Activated naive CD8-positive, alpha-beta T cell treated with anti-CD3 and anti-CD28 coated beads, Interleukin-2, amount 10 ng/mL, durations not matched to agents 7 days and 5 days (primary cell): Measurements from ENCODE around the gene FAM98A. TPM values are rescaled to one million over a fixed set of nuclear protein-coding genes. Genes with fewer than 3 reads are reported as not detected.

Source experiments
- ATAC-seq: fragments of 150-1000 bp; cut with Tn5 transposase; one replicate; pipeline ENCODE4 v1.10.0; 2021; ENCODE audit warnings: low read depth, moderate library complexity
- POLR2A ChIA-PET: fragments of 350-600 bp; sonication (Branson Sonifier 250); formaldehyde crosslinking; loops from one replicate; lab custom pipeline; 2021; ENCODE audit warnings: antibody characterized with exemption; lab: Charles Lee
- DNase-seq: peaks from one replicate; pipeline ENCODE4 v3.0.0; 2021
- H3K27ac Mint-ChIP-seq: one replicate; pipeline ENCODE4 v1.8.0; 2022; ENCODE audit warnings: mild to moderate bottlenecking, mixed read lengths
- H3K27me3 Mint-ChIP-seq: one replicate; pipeline ENCODE4 v1.8.0; 2022; ENCODE audit warnings: mild to moderate bottlenecking, moderate library complexity, mixed read lengths
- H3K36me3 Mint-ChIP-seq: one replicate; pipeline ENCODE4 v1.8.0; 2021; ENCODE audit warnings: mild to moderate bottlenecking, mixed read lengths
- H3K4me1 Mint-ChIP-seq: one replicate; pipeline ENCODE4 v1.8.0; 2021; ENCODE audit warnings: mixed read lengths
- H3K4me3 Mint-ChIP-seq: one replicate; pipeline ENCODE4 v1.8.0; 2022; ENCODE audit warnings: mild to moderate bottlenecking, moderate library complexity, mixed read lengths
- H3K9me3 Mint-ChIP-seq: one replicate; pipeline ENCODE4 v1.8.0; 2021; ENCODE audit warnings: mixed read lengths
- total RNA-seq, 2 experiments: library from RNA; stranded (reverse); gene quantifications; one replicate each; pipeline ENCODE4 v1.2.3, GENCODE V29; 2021

Gene FAM98A
- total RNA-seq, 2 experiments from 2014 or later: 32.4 to 33.0 TPM

GRCh38 chr2:33583194-33583938 is 15.7 kb downstream of the FAM98A start:
- Mint-ChIP-seq H3K27ac (no peak overlapping the region), H3K4me1 (peaks cover 13% of the 10 kb centered on the region), H3K4me3 (no peak overlapping the region), H3K36me3 (peaks cover 18% of the 10 kb centered on the region), H3K9me3 (no peaks in the 10 kb centered on the region), H3K27me3 (no peaks in the 10 kb centered on the region)
- no peak for DNase-seq
- ATAC-seq: no peak
- POLR2A ChIA-PET: interaction anchor here (1.5 to 3.1 kb wide), 2 partner anchors 16 to 107 kb away, joined by 6 to 19 read pairs; partner anchors contain the start of genes FAM98A and RASGRP3

- Mint-ChIP-seq H3K4me1 (peaks cover 13% of the 10 kb centered on the region), H3K9me3 (no peaks in the 10 kb centered on the region)
- POLR2A ChIA-PET: interaction anchor here (3.1 kb wide), 1 partner anchor 106 kb away, joined by 19 read pairs; the partner anchor contains the start of gene RASGRP3
These were observed 17.2 kb downstream of the FAM98A start for GRCh38 chr2:33581872-33582271.

GRCh38 chr2:33579227-33579626 is 19.9 kb downstream of the FAM98A start:
- no peaks in the 10 kb centered on the region for H3K27me3 Mint-ChIP-seq
- POLR2A ChIA-PET: no interaction called here
- peaks cover 10% of the 10 kb centered on the region for H3K4me1 Mint-ChIP-seq
- no peak overlapping the region for H3K27ac Mint-ChIP-seq
- peaks cover 8% of the 10 kb centered on the region for H3K36me3 Mint-ChIP-seq
- ATAC-seq (no peak), DNase-seq (no peak)
- no peaks in the 10 kb centered on the region for H3K9me3 Mint-ChIP-seq
- H3K4me3 Mint-ChIP-seq: no peak overlapping the region

More at GRCh38 chr2:33581872-33582271, 17.2 kb downstream of the FAM98A start:
- peak overlapping the region; percentile 66 for H3K27ac Mint-ChIP-seq
- ATAC-seq: no peak
- no peak for DNase-seq
- H3K27me3 Mint-ChIP-seq: no peaks in the 10 kb centered on the region
- peaks cover 17% of the 10 kb centered on the region for H3K36me3 Mint-ChIP-seq
- peak overlapping the region; percentile 35 for H3K4me3 Mint-ChIP-seq

GRCh38 chr2:33577668-33578067 is 21.4 kb downstream of the FAM98A start:
- Mint-ChIP-seq H3K36me3 (peaks cover 5% of the 10 kb centered on the region), H3K9me3 (no peaks in the 10 kb centered on the region), H3K4me1 (peaks cover 10% of the 10 kb centered on the region), H3K4me3 (no peak overlapping the region), H3K27me3 (no peaks in the 10 kb centered on the region), H3K27ac (no peak overlapping the region)
- ATAC-seq (no peak), DNase-seq (no peak)
- POLR2A ChIA-PET: no interaction called here

- H3K9me3 Mint-ChIP-seq: no peaks in the 10 kb centered on the region
These were observed 22.0 kb downstream of the FAM98A start for GRCh38 chr2:33577084-33577483.

GRCh38 chr2:33573657-33574056 is 25.4 kb downstream of the FAM98A start:
- H3K27me3 Mint-ChIP-seq: no peaks in the 10 kb centered on the region
- no peak overlapping the region for H3K4me3 Mint-ChIP-seq
- ATAC-seq (no peak), DNase-seq (no peak)
- no peaks in the 10 kb centered on the region for H3K36me3 Mint-ChIP-seq
- H3K27ac Mint-ChIP-seq: no peak overlapping the region
- no peaks in the 10 kb centered on the region for H3K9me3 Mint-ChIP-seq
- peaks cover 6% of the 10 kb centered on the region for H3K4me1 Mint-ChIP-seq
- POLR2A ChIA-PET: no interaction called here

More at GRCh38 chr2:33577084-33577483, 22.0 kb downstream of the FAM98A start:
- Mint-ChIP-seq H3K27me3 (no peaks in the 10 kb centered on the region), H3K36me3 (peaks cover 5% of the 10 kb centered on the region), H3K4me3 (no peak overlapping the region), H3K4me1 (peaks cover 5% of the 10 kb centered on the region), H3K27ac (no peak overlapping the region)
- ATAC-seq (no peak), DNase-seq (no peak)
- POLR2A ChIA-PET: no interaction called here

GRCh38 chr2:33570681-33571080 is 28.4 kb downstream of the FAM98A start:
- POLR2A ChIA-PET: no interaction called here

GRCh38 chr2:33561872-33562271 is 37.2 kb downstream of the FAM98A start:
- Mint-ChIP-seq H3K27me3 (no peaks in the 10 kb centered on the region), H3K4me1 (no peaks in the 10 kb centered on the region), H3K4me3 (no peak overlapping the region), H3K9me3 (no peaks in the 10 kb centered on the region), H3K36me3 (peaks cover 22% of the 10 kb centered on the region), H3K27ac (no peak overlapping the region)
- ATAC-seq (no peak), DNase-seq (no peak)
- POLR2A ChIA-PET: no interaction called here

More at GRCh38 chr2:33570681-33571080, 28.4 kb downstream of the FAM98A start:
- DNase-seq: no peak
- no peak for ATAC-seq
- Mint-ChIP-seq H3K4me1 (peaks cover 6% of the 10 kb centered on the region), H3K27ac (no peak overlapping the region), H3K9me3 (no peaks in the 10 kb centered on the region), H3K27me3 (no peaks in the 10 kb centered on the region), H3K4me3 (no peak overlapping the region), H3K36me3 (no peaks in the 10 kb centered on the region)

GRCh38 chr2:33560017-33560416 is 39.1 kb downstream of the FAM98A start:
- peaks cover 22% of the 10 kb centered on the region for H3K36me3 Mint-ChIP-seq
- H3K27me3 Mint-ChIP-seq: no peaks in the 10 kb centered on the region
- H3K4me1 Mint-ChIP-seq: peaks cover 3% of the 10 kb centered on the region
- no peak overlapping the region for H3K27ac Mint-ChIP-seq
- POLR2A ChIA-PET: no interaction called here
- DNase-seq (no peak), ATAC-seq (no peak)
- H3K4me3 Mint-ChIP-seq: no peak overlapping the region
- no peaks in the 10 kb centered on the region for H3K9me3 Mint-ChIP-seq

- POLR2A ChIA-PET: no interaction called here
- Mint-ChIP-seq H3K27me3 (no peaks in the 10 kb centered on the region), H3K9me3 (no peaks in the 10 kb centered on the region), H3K36me3 (peaks cover 25% of the 10 kb centered on the region), H3K4me3 (no peak overlapping the region), H3K4me1 (peaks cover 8% of the 10 kb centered on the region), H3K27ac (no peak overlapping the region)
- DNase-seq (no peak), ATAC-seq (no peak)
These were observed 39.8 kb downstream of the FAM98A start for GRCh38 chr2:33559328-33559727.

- no peaks in the 10 kb centered on the region for H3K9me3 Mint-ChIP-seq
- no peak overlapping the region for H3K27ac Mint-ChIP-seq
- POLR2A ChIA-PET: no interaction called here
- H3K4me1 Mint-ChIP-seq: peaks cover 10% of the 10 kb centered on the region
- peaks cover 31% of the 10 kb centered on the region for H3K36me3 Mint-ChIP-seq
- no peaks in the 10 kb centered on the region for H3K27me3 Mint-ChIP-seq
- no peak for ATAC-seq
- no peak overlapping the region for H3K4me3 Mint-ChIP-seq
- DNase-seq: no peak
These were observed 43.4 kb downstream of the FAM98A start for GRCh38 chr2:33555681-33556080.

- H3K27me3 Mint-ChIP-seq: no peaks in the 10 kb centered on the region
- H3K4me1 Mint-ChIP-seq: peaks cover 10% of the 10 kb centered on the region
- peaks cover 29% of the 10 kb centered on the region for H3K36me3 Mint-ChIP-seq
- H3K9me3 Mint-ChIP-seq: no peaks in the 10 kb centered on the region
- POLR2A ChIA-PET: no interaction called here
- no peak overlapping the region for H3K4me3 Mint-ChIP-seq
- no peak overlapping the region for H3K27ac Mint-ChIP-seq
- ATAC-seq (no peak), DNase-seq (no peak)
These were observed 46.2 kb downstream of the FAM98A start for GRCh38 chr2:33552758-33553461.

- H3K27me3 Mint-ChIP-seq: no peaks in the 10 kb centered on the region
- peaks cover 9% of the 10 kb centered on the region for H3K4me1 Mint-ChIP-seq
- H3K27ac Mint-ChIP-seq: no peak overlapping the region
- H3K9me3 Mint-ChIP-seq: no peaks in the 10 kb centered on the region
- POLR2A ChIA-PET: no interaction called here
- no peak for DNase-seq
- no peak for ATAC-seq
- H3K36me3 Mint-ChIP-seq: peaks cover 31% of the 10 kb centered on the region
- no peak overlapping the region for H3K4me3 Mint-ChIP-seq
These were observed 48.9 kb downstream of the FAM98A start for GRCh38 chr2:33550206-33550605.

- DNase-seq: no peak
- POLR2A ChIA-PET: no interaction called here
- Mint-ChIP-seq H3K9me3 (no peaks in the 10 kb centered on the region), H3K27ac (no peak overlapping the region), H3K27me3 (no peaks in the 10 kb centered on the region), H3K36me3 (peaks cover 20% of the 10 kb centered on the region), H3K4me1 (no peaks in the 10 kb centered on the region), H3K4me3 (no peak overlapping the region)
- ATAC-seq: no peak
These were observed 57.9 kb downstream of the FAM98A start for GRCh38 chr2:33541243-33541642.
